Measurements from ENCODE around the gene IFI27L2.

DNA sequence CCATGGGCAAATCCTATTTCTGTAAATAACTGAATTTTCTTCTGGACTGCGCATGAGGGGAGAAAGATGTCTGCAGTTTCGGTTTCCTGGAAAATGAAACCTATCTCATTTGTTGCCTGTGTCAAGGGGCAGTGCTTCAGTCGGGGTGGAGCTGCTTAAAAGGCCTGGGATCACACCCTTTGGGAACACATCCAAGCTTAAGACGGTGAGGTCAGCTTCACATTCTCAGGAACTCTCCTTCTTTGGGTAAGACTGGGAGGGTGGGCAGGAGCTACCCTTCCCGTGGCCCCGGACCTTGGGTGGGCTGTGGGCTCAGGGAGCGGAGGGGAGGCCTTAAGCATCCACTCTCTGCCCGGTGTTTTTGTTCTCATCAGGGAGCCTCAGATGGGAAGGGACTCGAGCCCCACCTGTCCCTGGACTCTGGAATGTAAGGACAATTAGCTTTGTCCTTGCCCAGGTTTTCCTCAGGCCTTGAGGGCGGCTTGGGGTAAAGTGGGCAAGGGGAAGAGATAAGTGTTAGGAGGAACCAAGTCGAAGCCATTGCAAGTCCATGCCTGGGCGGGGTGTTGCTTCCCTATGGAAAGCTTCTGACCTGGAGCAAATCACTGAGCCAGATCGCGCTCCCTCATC lies 18.7 kb downstream of the IFI27L2 start, which contains the start of gene IFI27:
- TF ChIP-seq, protein P1, sequence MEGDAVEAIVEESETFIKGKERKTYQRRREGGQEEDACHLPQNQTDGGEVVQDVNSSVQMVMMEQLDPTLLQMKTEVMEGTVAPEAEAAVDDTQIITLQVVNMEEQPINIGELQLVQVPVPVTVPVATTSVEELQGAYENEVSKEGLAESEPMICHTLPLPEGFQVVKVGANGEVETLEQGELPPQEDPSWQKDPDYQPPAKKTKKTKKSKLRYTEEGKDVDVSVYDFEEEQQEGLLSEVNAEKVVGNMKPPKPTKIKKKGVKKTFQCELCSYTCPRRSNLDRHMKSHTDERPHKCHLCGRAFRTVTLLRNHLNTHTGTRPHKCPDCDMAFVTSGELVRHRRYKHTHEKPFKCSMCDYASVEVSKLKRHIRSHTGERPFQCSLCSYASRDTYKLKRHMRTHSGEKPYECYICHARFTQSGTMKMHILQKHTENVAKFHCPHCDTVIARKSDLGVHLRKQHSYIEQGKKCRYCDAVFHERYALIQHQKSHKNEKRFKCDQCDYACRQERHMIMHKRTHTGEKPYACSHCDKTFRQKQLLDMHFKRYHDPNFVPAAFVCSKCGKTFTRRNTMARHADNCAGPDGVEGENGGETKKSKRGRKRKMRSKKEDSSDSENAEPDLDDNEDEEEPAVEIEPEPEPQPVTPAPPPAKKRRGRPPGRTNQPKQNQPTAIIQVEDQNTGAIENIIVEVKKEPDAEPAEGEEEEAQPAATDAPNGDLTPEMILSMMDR (conservative IDR thresholded peaks at IDR 0.05; ENCODE audit: low read depth, low read length): no peak
- no peak for TF ChIP-seq EZH2 (IDR thresholded peaks at IDR 0.05; ENCODE audit: borderline replicate concordance, low read depth, low read length, poor library complexity, severe bottlenecking)

Measured in A673 (cell line).